DND-41 (cell line): Measurements from ENCODE around the gene CHRNB4.

ENCODE experiments used
- ATAC-seq: fragments of 200-7000 bp; cut with Tn5 transposase; 3 replicates; pipeline ENCODE4 v1.9.1; 2021; ENCODE audit warnings: low read depth; ENCODE audit not compliant: insufficient read depth
- DNase-seq: peaks from one replicate; pipeline ENCODE4 v3.0.0-alpha.2; 2020
- H2AFZ ChIP-seq: 2 replicates; pipeline ENCODE4 v1.6.0; 2012; ENCODE audit warnings: low read depth, low read length
- H3K27ac ChIP-seq: 2 replicates; pipeline ENCODE4 v1.5.1; 2012; ENCODE audit warnings: low read length, inconsistent platforms
- H3K27me3 ChIP-seq: fragments of 200-600 bp; sonication (generic); 2 replicates; pipeline ENCODE4 v1.6.0; 2012; ENCODE audit warnings: low read length, mild to moderate bottlenecking, inconsistent platforms; ENCODE audit not compliant: insufficient read depth, poor library complexity
- H3K36me3 ChIP-seq: 2 replicates; pipeline ENCODE4 v1.5.1; 2012; ENCODE audit warnings: low read length, inconsistent platforms; ENCODE audit not compliant: insufficient read depth
- H3K4me1 ChIP-seq: 2 replicates; pipeline ENCODE4 v1.5.1; 2012; ENCODE audit warnings: mild to moderate bottlenecking, low read length; ENCODE audit not compliant: insufficient read depth
- H3K4me2 ChIP-seq: 2 replicates; pipeline ENCODE4 v1.6.0; 2012; ENCODE audit warnings: mild to moderate bottlenecking, moderate library complexity, low read length, inconsistent platforms; ENCODE audit not compliant: insufficient read depth
- H3K4me3 ChIP-seq, 2 experiments: fragments of 200-600 bp in 1 of 2; shearing (Covaris generic) in 1 of 2; 2 replicates each; pipeline ENCODE4 v1.5.1; 2012 to 2016; ENCODE audit warnings: inconsistent platforms in 2 of 2, low read length in 2 of 2, mild to moderate bottlenecking in 2 of 2, low read depth in 1 of 2, moderate library complexity in 1 of 2
- H3K79me2 ChIP-seq: 2 replicates; pipeline ENCODE4 v1.6.0; 2012; ENCODE audit warnings: low read length, inconsistent platforms; ENCODE audit not compliant: insufficient read depth
- H3K9ac ChIP-seq: 2 replicates; pipeline ENCODE4 v1.6.0; 2012; ENCODE audit warnings: low read depth, mild to moderate bottlenecking, inconsistent platforms, low read length, moderate library complexity
- H3K9me3 ChIP-seq: 2 replicates; pipeline ENCODE4 v1.5.1; 2012; ENCODE audit warnings: low read length, moderate library complexity, mild to moderate bottlenecking, inconsistent platforms; ENCODE audit not compliant: insufficient read depth, severe bottlenecking
- H4K20me1 ChIP-seq: 2 replicates; pipeline ENCODE4 v1.6.0; 2012; ENCODE audit warnings: low read length; ENCODE audit not compliant: insufficient read depth
- CTCF ChIP-seq: IDR thresholded peaks from 2 replicates; pipeline ENCODE4 v1.5.1; 2012; ENCODE audit warnings: borderline replicate concordance, low read length, moderate library complexity, mild to moderate bottlenecking; ENCODE audit not compliant: poor library complexity, severe bottlenecking; ENCODE audit errors: extremely low read depth
- EZH2 ChIP-seq: IDR thresholded peaks from 3 replicates; pipeline ENCODE4 v1.6.1; 2012; ENCODE audit warnings: borderline replicate concordance, low read depth, mild to moderate bottlenecking, moderate library complexity, low read length, inconsistent platforms; ENCODE audit not compliant: severe bottlenecking

CHRNB4 gene

GRCh38 chr15:78675206-78675605 lies 34.2 kb upstream of the CHRNB4 start:
- Histone ChIP-seq H3K79me2 (no peaks in the 10 kb centered on the region), H3K4me2 (no peak overlapping the region), H4K20me1 (no peaks in the 10 kb centered on the region), H3K9ac (no peak overlapping the region), H3K27ac (no peak overlapping the region), H3K9me3 (no peaks in the 10 kb centered on the region), H2AFZ (no peak overlapping the region), H3K4me3 (no peak overlapping the region), H3K27me3 (no peaks in the 10 kb centered on the region), H3K4me1 (no peaks in the 10 kb centered on the region), H3K36me3 (no peaks in the 10 kb centered on the region)
- no peak for TF ChIP-seq EZH2
- TF ChIP-seq CTCF, result no peak
- DNase-seq (no peak), ATAC-seq (no peak)

GRCh38 chr15:78673917-78674444 lies 33.0 kb upstream of the CHRNB4 start:
- no peak for DNase-seq
- Histone ChIP-seq H3K27me3 (no peaks in the 10 kb centered on the region), H3K4me1 (no peaks in the 10 kb centered on the region), H3K79me2 (no peaks in the 10 kb centered on the region), H3K27ac (no peak overlapping the region), H3K9me3 (no peaks in the 10 kb centered on the region), H2AFZ (no peak overlapping the region), H3K4me2 (no peak overlapping the region), H4K20me1 (no peaks in the 10 kb centered on the region), H3K4me3 (no peak overlapping the region), H3K9ac (no peak overlapping the region), H3K36me3 (no peaks in the 10 kb centered on the region)
- ATAC-seq, result no peak
- no peak for TF ChIP-seq EZH2
- TF ChIP-seq CTCF, result no peak

- no peak overlapping the region for H3K9ac ChIP-seq
- no peaks in the 10 kb centered on the region for H4K20me1 ChIP-seq
- H3K36me3 ChIP-seq, result no peaks in the 10 kb centered on the region
- H3K4me2 ChIP-seq, result no peak overlapping the region
- no peaks in the 10 kb centered on the region for H3K9me3 ChIP-seq
- no peaks in the 10 kb centered on the region for H3K79me2 ChIP-seq
- H2AFZ ChIP-seq, result no peak overlapping the region
- no peak for ATAC-seq
- TF ChIP-seq EZH2 (no peak), CTCF (no peak)
- H3K27me3 ChIP-seq, result no peaks in the 10 kb centered on the region
- no peak overlapping the region for H3K27ac ChIP-seq
- no peak for DNase-seq
- H3K4me3 ChIP-seq, result no peak overlapping the region
- no peaks in the 10 kb centered on the region for H3K4me1 ChIP-seq
Observed at GRCh38 chr15:78673476-78673875, 32.5 kb upstream of the CHRNB4 start.
